Effector CD4-positive, alpha-beta T cell (primary cell): Measurements from ENCODE around the gene TTC3.
A peak's percentile ranks its signal among the peaks of the same experiment; 100 is the strongest.
"Not testable (repeated sequence)": the region's sequence is repeated elsewhere in the genome, so short reads cannot be mapped to it uniquely, and the experiment has no call there.

Experiments used
- DNase-seq: peaks from one replicate; pipeline ENCODE4 v3.0.0-alpha.2; 2020
- total RNA-seq: gene quantifications from one replicate; lab custom pipeline; 2026; lab: John Stamatoyannopoulos, UW

Gene TTC3
- total RNA-seq = 240 reads per million, percentile 94 among the genes with 10 or more reads in this experiment

- DNase-seq = peak; percentile 94
Observed at GRCh38 chr21:37072988-37073416, at the start of gene TTC3, which contains the start of gene PIGP. Gene TTC3 (plus strand): TSS chr21:37073254. CDS start chr21:37087258, 14,004 bp downstream. Gene PIGP (minus strand): TSS chr21:37073071. CDS start chr21:37072515, 556 bp downstream.

DNA sequence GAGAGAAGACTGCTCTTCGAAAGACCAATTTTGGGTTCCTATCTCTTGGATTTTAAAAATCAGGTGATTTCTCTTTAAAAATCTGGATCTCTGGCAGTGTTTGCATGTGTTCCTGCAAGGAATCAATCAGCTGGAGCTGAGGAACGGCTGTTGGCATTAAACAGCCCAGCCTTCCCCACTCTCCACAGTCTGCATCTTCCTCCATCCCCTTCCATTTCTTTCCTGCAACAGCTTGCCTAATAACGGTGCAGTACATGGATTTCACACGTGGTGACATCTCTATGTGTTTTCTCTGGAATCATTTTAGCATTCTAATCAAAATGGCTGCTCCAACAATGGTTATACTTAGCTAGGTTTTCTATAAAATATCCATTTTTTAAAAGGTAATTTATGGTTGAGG is 46.6 kb upstream of the TTC3 start:
- no peak for DNase-seq

DNA sequence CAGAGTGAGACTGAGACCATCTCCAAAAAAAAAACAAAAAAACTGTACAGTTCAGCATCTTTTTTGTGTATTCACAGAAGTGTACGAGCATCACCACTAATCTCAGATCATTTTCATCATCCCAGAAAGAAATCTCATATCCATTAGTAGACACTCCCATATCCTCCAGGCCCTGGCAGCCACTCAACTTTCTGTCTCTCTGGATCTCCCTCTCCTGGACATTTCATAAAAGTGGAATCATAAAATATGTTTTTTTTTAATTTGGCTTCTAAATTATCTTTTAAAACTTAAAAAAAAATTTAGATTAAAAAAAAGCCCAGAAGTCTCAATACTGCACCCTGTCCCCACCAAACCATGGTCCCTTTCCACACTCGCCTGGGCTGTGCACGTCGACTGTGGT is 44.5 kb upstream of the TTC3 start:
- no peak for DNase-seq

DNA sequence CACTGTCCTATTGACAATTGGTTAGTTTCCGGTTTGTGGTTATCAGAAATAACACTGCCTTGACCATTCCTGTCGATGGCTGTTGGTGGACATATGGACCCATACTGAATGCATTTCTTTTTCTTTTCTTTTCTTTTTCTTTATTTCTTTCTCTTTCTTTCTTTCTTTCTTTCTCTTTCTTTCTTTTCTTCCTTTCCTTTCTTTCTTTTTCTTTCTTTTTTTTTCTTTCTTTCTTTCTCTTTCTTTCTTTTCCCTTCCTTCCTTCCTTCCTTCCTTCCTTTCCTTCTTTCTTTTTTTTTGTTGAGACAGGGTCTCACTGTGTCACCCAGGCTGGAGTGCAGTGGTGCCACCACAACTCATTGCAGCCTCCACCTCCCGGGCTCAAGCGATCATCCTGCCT is 42.2 kb upstream of the TTC3 start:
- no peak for DNase-seq

DNA sequence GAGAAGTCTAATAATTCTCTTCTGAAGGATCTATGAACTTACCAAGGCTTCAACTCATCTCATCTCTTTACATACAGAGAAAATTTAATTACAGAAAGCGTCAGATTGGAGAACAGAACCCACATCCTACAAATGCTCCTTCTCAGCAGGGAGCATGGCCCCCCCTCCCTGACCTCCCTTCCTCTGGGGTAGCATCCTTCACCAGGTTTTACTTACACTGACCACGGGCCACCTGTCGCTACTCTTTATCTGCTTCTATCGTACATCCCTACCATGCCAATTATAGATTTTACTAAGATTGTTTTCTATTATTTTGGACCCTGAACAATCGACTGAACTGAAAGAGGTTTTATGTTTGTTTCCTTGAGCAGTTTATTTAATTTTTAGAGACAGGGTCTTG is 40.8 kb upstream of the TTC3 start:
- no peak for DNase-seq

DNA sequence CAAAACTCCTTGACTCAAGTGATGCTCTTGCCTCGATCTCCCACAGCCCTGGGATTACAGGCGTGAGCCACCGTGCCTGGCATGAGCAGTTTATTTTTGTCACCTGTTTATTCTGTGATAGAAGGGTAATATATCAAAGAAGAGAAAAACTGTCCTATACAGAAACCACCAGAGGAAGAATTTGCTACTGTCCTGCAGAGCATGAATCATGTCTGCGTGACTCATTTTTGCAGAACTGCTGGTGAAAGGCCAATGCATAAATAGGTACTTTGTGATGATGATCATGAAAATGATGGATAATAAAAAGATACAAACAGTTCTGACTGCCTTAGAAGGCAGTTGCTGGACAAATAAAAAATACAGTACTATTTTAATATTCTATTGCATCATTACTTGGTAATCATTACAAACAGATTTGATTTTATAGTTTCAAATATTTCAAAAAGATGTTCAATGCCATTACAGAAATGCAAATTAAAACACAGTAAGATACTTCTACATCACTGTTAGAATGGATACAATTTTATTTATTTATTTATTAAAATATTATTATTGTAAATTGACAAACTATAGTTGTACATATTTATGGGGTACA is 40.1 kb upstream of the TTC3 start:
- no peak for DNase-seq

GRCh38 chr21:37034394-37034793 is 38.7 kb upstream of the TTC3 start:
- DNase-seq = not testable (repeated sequence)

GRCh38 chr21:37036177-37036576 is 36.9 kb upstream of the TTC3 start:
- no peak for DNase-seq

GRCh38 chr21:37039411-37040075 is 33.5 kb upstream of the TTC3 start:
- no peak for DNase-seq

DNA sequence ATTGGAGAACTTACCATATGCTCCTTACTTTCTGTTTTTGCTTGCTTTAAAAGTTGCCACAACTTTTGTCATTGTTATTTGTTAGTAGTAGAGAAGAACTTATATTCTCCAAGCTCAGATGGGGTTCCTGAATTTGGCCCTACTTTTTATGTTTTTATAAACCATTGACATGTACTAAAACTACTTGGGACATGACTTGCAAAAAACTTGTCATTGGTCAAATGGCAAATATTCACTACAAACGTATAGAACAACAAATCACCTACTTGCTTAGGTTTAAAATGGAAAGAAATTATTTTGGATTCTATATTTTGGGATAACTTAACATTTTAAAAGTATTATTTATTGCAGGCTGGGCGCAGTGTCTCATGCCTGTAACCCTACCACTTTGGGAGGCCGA is 32.8 kb upstream of the TTC3 start:
- DNase-seq = no peak

GRCh38 chr21:37041706-37042271 is 31.3 kb upstream of the TTC3 start:
- DNase-seq = no peak

GRCh38 chr21:37043818-37044217 is 29.2 kb upstream of the TTC3 start:
- DNase-seq = no peak

GRCh38 chr21:37044643-37045042 is 28.4 kb upstream of the TTC3 start:
- no peak for DNase-seq

GRCh38 chr21:37045149-37045548 is 27.9 kb upstream of the TTC3 start:
- DNase-seq = no peak

- DNase-seq = no peak
Observed at GRCh38 chr21:37045556-37045955, 27.5 kb upstream of the TTC3 start.

DNA sequence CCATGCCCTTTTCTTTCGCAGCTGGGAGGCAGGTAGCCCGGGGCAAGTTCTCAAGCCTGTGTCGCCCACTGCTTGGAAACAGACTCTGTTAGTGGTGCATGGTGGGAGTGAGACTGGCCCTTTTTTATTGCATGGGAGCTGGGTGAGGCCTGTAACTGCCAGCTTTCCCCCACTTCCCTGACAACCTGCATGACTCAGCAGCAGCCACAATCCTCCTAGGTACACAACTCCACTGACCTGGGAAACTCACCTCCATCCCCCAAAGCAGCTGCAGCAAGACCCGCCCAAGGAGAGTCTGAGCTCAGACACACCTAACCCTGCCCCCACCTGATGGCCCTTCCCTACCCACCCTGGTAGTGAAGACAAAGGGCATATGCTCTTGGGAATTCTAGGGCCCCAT is 26.0 kb upstream of the TTC3 start:
- no peak for DNase-seq

DNA sequence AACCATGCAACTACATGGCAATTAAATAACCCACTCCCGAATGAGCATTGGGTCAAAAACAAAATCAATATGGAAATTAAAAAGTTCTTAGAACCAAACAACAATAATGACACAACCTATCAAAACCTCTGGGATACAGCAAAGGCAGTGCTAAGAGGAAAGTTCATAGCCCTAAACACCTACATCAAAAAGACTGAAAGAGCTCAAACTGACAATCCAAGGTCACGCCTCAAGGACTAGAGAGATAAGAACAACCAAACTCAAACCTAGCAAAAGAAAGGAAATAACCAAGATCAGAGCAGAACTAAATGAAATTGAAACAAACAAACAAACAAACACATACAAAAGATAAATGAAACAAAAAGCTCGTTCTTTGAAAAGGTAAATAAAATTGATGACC is 23.3 kb upstream of the TTC3 start:
- not testable (repeated sequence) for DNase-seq

DNA sequence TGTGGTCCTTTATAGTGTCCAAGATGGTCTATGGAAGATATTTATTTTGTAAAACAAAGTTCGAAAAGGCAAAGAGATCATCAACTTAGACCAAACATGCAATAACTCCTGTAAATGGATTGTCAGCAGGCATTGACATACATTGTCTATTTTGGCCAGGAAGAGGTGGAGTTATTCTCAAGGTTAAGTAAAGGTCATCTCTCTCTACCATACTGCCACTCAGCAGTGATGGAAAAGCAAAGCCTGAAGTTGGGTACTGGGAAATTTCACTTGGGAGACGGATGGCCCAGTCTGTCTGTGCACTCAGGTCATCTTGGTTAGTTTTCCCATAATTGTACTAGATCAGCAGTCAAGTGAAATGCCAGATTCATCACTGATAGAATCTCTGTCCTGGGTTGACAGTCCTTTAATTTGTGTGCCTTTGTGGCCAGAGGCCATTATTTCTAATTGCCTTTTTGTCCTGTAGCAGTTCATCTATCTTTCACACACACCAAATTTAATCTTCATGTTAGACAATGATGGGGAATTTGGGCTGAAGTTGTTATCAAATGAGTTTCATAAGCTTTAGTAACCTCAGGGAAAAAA is 17.7 kb upstream of the TTC3 start:
- no peak for DNase-seq

- no peak for DNase-seq
Observed at GRCh38 chr21:37057614-37058013, 15.4 kb upstream of the TTC3 start.

- no peak for DNase-seq
Observed at GRCh38 chr21:37058261-37058660, 14.8 kb upstream of the TTC3 start.

DNA sequence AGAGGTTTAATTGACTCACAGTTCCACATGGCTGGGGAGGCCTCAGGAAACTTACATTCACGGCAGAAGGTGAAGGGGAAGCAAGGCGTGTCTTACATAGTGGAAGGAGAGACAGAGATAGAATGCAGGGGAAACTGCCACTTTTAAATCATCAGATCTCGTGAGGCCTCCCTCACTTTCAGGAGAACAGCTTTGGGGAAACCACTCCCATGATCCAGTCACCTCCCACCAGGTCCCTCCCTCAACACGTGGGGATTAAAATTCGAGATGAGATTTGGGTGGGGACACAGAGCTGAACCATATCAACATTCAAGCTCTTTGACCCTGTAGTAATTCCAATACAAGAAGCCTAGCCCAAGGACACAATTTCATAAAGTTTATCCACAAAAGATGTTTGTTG is 13.9 kb upstream of the TTC3 start:
- DNase-seq = no peak

- no peak for DNase-seq
Observed at GRCh38 chr21:37060296-37060695, 12.8 kb upstream of the TTC3 start.

DNA sequence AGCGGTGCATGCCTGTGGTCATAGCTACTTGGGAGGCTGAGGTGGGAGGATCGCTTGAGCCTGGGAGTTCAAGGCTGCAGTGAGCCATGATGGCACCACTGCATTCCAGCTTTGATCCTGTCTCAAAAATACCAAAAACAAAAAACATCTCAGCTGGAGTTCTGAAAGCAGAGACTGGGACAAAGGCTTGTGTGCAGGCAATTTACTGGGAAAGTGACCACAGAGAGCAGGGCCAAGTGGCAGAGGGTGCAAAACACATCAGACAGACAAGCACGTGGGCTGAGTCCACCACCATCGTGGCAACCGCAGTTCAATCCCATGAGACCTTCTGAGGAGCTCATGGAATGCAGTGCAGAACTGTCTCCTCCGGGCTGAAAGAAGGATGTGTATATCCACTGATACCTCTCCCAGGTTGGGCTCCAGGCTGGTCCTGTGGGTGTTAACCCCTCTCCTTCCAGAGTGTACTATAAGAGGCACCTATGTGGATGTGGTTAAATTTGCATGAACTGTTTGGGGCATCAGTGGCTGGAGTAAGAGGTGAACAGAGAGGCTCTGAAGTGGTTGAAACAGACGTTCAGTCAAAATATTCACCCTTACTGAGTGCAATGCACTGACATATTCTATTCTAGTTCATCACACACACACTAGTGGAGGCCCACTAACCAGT is 11.0 kb upstream of the TTC3 start:
- DNase-seq = no peak
